NCI-H446 (cell line): ENCODE measurements around the gene NFATC3.
A peak's percentile ranks its signal among the peaks of the same experiment; 100 is the strongest.

Source experiments
- DNase-seq, 2 experiments: peaks; one replicate each; lab custom pipeline; 2025; lab: John Stamatoyannopoulos, UW

NFATC3 gene

DNA sequence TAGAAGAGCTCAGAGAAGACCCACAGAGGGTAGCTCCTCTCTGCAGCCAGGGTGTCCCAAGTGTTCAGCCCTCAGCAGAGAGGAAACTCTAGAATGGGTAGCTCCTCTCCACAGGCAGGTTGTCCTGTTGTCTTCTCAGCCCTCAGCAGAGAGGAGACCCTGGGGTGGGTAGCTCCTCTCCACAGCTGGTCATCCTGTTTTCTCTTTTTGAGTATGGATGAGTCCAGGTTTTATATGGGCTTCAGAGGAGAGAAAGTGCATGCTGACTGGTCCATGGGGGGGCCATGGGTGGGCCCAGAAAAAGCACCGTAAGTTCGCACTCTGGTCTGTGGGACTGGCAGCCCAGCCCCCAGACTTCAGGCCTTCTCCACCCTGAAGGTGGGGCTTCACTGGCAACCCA is 102.3 kb downstream of the NFATC3 start:
- no peak for DNase-seq

GRCh38 chr16:68188170-68188569 is 103.0 kb downstream of the NFATC3 start:
- no peak for DNase-seq

DNA sequence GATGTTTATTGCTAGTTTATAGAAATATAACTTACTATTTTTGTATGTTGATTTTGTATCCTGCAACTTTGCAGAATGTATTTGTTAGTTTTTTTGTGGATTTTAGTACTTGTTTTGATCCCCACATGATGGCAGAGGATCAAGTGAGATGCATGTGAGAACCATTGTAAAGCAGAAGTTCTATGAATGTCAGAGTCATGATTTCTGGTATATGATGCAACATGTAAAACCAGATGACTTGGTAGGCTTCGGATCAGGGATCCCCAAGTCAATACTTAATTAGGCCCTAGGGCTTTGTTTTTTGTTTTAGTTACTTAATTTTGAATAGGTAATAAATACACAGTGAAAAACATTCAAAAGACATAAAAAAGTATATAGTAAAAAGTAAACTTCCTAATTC is 104.9 kb downstream of the NFATC3 start:
- DNase-seq: no peak

- DNase-seq: no peak
These were observed 105.8 kb downstream of the NFATC3 start for GRCh38 chr16:68190736-68191510.

DNA sequence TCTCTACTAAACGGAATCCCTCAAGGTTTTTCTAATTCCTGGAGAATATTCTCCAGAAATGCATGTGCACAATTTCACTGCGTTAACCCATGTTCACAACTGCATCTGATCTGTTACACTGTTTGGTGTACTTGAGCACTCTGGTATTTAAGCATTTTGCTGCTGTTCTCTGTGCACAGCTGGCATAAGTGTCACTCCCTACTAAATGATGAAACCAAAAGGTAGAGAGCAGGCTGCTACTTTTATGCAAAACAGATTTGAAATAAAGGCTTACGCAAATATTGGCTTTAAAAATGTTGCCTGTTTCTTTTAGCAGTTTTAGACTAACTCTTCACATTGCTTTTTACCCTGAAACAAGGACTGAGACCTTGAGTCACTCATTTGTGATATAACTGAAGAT is 109.1 kb downstream of the NFATC3 start:
- no peak for DNase-seq

- DNase-seq: no peak
These were observed 112.1 kb downstream of the NFATC3 start for GRCh38 chr16:68197250-68197649.

GRCh38 chr16:68200088-68200783 is 115.1 kb downstream of the NFATC3 start:
- no peak for DNase-seq

- no peak for DNase-seq
These were observed 116.9 kb downstream of the NFATC3 start for GRCh38 chr16:68202091-68202519.

DNA sequence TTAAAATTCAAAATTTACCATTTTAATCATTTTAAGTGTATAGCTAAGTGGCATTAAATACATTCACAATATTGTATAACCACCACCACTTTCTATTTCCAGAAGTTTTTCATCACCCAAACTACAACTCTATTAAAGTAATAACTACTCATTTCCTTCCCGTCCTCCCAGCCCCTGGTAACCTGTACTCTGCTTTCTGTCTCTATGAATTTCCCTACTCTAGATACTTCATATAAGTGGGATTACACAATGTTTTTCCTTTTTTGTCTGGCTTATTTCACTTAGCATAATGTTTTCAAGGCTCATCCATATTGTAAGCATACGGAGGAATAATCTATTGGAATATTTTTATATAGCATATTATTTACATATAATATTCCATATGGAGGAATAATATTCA is 121.1 kb downstream of the NFATC3 start:
- DNase-seq: no peak

DNA sequence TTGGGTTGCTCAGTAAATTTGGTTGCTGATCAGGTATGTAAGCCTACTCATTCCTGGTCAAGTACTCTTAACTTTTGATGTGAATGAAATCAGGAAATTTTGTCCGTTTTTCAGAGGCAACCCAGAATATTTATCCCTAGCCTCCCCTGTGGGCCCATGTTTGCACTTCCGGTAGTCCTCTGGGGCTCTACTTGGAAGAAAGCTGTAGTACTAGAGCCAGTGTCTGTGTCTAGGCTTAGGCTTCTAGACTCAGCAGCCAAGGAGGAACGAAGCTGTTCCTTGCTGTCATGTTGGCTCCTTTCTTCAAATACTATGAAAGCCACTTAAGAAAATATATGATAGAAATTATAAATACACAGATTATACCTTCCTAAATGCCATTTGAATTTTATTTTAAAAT is 129.6 kb downstream of the NFATC3 start:
- DNase-seq: no peak

DNA sequence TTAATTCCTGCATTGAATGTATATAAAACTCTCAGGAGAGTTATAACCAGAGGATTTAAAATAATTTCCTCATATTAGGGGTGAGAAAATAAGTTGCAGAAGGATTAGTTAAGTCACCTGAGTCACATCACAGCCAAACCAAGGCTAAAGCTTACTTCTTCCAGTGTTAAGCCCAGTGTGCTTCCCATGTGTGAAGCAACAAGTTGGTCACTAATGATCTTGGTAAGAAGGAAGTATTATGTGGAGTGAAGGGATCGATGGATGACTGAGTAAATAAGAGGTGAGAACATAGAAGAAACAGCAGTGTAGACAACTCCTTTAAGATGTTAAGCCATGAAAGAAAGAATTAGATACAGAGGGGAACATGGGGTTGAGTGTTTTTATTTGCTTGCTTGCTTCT is 130.1 kb downstream of the NFATC3 start:
- DNase-seq: no peak

GRCh38 chr16:68216240-68216639 is 131.1 kb downstream of the NFATC3 start:
- DNase-seq: no peak

- no peak for DNase-seq
These were observed 132.3 kb downstream of the NFATC3 start for GRCh38 chr16:68217506-68217905.

DNA sequence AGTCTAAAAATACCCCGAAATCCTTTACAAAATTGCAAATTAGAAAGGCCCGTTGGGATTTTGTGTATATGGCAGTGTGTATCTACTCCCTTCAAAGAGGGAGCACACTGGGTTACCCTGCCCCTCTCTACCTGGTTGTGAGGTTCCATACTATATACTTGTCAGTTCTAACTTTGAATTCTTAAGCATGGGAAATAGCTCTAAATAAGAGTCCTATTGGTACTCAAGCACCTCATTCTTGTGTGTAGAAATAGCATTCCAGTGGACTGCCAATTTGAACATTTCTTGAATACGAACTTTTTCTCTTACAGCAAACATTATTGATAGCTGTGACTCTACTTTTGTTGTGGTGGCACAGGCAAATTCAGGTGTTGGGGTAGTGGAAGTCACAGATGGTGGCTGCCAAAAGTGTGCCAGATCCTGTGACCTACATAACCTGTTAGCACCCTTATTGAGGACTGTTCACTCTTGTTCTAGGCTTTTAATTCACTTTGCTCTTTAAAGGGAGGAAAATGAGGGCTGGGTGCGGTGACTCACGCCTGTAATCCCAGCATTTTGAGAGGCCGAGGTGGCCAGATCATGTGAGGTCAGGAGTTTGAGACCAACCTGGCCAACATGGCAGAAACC is 134.7 kb downstream of the NFATC3 start:
- DNase-seq: no peak

- no peak for DNase-seq
These were observed 137.9 kb downstream of the NFATC3 start for GRCh38 chr16:68223072-68223471.

- no peak for DNase-seq
These were observed 140.9 kb downstream of the NFATC3 start for GRCh38 chr16:68226116-68226515.

DNA sequence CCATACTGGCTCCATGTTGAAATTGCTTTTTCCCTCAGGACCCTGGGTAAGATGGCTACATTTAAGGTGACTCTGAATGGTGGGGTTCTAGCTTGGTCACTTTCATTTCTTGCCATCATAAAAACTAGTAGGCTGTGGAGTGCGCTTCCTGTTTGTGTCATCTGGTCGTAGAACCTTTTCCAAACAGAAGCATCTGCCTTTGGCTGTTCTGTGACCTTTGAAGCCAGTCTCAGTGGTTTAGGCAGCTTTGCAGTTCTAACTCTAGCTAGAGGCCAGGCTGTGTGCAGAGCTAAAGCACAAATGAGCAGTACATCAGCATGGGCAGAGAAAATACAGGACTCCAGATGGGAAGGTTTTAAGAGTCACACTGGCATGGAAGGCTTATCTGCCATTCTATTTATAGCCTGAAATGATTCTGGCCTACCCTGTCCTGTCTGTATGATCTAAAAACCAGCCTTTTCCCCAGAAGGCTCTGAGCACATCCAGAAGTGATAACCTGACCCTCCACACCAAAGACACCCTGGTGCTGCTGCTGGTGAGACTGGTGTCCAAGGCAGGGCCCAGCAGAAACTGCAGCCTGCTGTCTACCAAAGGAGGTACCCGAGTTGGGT is 142.1 kb downstream of the NFATC3 start:
- DNase-seq: no peak

- DNase-seq: no peak
These were observed 142.8 kb downstream of the NFATC3 start for GRCh38 chr16:68227850-68228553.

GRCh38 chr16:68228652-68229051 is 143.5 kb downstream of the NFATC3 start:
- no peak for DNase-seq

- DNase-seq: peak in 1 of 2 experiments; percentile 45
These were observed 144.4 kb downstream of the NFATC3 start for GRCh38 chr16:68229431-68230175.

GRCh38 chr16:68230176-68230571 is 145.0 kb downstream of the NFATC3 start:
- no peak for DNase-seq
